NCI-H2081 (cell line): Measurements from ENCODE around the gene PSMC5.

Experiments
- DNase-seq, 2 experiments: peaks; one replicate each; lab custom pipeline; 2025; lab: John Stamatoyannopoulos, UW

PSMC5 gene

GRCh38 chr17:63820963-63821561 lies 6.2 kb upstream of the PSMC5 start:
- DNase-seq, result no peak

DNA sequence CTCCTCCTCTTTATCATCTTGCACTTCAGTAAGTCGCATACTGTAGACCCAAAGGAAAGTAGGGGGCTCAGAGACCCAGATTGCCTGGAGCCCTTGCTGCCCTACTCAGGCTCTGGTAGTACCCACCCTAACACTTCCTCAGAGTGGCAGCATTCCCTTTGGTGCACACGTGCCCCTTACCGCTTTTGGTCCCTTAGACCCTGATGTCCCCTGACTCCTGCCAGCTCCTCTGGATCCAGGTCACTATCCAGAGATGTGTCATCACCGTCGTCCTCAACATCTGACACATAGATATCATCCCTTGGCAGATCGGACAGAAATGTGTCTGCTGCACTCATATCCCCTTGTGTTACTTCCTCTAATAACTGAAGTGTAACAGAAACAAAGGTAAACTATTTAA lies 5.4 kb upstream of the PSMC5 start:
- no peak for DNase-seq

GRCh38 chr17:63822537-63822936 lies 4.7 kb upstream of the PSMC5 start:
- DNase-seq, result no peak

- DNase-seq, result no peak
Observed at GRCh38 chr17:63823659-63824331, 3.4 kb upstream of the PSMC5 start.

GRCh38 chr17:63824362-63824761 lies 2.9 kb upstream of the PSMC5 start:
- no peak for DNase-seq

DNA sequence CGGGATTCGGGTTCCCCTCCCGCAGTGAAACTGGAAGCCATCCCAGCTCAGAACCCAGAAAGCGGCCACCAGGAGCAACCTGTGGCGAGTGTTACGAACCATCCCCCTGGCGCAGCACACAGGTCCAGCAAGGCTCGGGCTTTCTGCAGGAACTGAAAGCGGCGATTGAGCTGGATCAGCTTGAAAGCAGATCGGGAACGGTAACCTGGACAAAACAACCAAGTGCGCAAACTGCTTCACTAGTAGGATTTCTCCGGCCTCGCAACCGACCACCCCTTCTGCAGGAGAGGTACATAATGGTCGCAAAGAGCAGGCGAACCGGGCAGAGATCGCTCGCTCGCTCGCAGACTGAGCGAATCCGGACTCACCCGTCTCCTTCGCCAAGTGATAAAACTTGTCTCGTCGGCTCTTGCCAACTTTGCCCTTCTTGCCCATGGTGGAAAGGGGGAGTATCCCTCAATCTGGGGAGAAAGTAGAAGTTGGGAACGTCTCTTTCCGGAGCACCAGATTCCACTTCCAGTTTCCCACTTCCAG lies 696 bp upstream of the PSMC5 start:
- no peak for DNase-seq

DNA sequence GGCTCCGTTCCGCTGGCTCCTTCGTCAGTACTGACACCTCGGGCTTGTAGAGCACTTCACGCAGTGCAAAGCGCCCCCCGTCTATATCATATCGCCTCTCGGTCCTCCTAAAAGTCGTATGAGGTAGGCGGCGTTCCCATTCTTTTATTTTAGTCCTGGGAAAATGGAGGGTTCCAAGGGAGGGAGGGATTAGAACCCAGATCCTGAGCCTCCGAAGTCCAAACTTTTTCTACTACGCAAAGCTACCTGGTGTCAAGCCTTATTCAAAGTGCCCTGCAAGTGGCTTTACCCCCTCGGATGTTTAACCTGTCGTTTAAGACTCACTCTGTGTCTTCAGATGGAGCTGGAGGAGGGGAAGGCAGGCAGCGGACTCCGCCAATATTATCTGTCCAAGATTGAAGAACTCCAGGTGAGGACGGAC lies 580 bp downstream of the PSMC5 start:
- DNase-seq, result peak in 1 of 2 experiments; percentile 9

DNA sequence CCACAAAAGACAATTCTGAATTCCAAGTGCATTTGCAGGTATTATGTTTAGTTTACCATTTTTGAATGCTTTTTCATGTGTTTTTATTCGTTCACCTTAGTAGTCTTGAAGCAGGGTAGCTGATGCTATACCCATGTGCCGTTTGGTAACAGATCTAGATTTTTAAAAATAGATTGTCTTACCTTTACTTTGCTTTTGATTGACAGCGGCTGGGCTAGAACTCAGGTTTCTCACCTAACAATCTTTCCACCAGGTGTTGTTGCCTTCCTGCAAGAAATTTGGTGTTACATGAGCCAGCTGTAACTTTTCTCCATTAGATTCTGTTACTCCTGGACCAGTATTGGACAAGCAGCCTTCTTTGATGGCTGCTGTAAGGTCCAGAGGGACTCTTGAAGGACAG lies 1.7 kb downstream of the PSMC5 start:
- DNase-seq, result no peak

DNA sequence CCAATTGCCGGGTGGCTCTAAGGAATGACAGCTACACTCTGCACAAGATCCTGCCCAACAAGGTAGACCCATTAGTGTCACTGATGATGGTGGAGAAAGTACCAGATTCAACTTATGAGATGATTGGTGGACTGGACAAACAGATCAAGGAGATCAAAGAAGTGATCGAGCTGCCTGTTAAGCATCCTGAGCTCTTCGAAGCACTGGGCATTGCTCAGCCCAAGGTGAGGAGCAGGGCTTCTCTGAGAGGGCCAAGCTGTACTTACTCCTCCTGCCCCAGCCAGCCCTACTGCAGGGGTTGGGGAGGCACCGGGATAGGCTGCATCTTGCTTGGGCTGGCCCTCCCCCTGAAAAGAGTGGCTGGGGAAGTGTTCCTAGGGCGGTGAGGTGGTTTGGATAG lies 3.0 kb downstream of the PSMC5 start:
- no peak for DNase-seq

DNA sequence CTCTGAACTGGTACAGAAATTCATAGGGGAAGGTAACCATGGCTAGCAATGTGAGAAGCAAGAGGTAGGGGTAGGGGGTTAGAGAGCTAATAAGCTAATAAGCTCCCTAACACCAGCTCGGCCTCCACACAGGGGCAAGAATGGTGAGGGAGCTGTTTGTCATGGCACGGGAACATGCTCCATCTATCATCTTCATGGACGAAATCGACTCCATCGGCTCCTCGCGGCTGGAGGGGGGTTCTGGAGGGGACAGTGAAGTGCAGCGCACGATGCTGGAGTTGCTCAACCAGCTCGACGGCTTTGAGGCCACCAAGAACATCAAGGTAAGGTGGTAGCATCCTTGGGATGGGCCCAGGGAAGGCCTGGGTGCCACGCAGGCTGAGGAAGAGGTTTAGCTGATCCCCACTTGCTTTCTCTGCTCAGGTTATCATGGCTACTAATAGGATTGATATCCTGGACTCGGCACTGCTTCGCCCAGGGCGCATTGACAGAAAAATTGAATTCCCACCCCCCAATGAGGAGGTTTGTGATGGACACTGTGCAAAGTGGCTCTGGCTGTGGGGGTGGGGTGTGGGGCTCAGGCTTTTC lies 3.8 kb downstream of the PSMC5 start:
- no peak for DNase-seq

DNA sequence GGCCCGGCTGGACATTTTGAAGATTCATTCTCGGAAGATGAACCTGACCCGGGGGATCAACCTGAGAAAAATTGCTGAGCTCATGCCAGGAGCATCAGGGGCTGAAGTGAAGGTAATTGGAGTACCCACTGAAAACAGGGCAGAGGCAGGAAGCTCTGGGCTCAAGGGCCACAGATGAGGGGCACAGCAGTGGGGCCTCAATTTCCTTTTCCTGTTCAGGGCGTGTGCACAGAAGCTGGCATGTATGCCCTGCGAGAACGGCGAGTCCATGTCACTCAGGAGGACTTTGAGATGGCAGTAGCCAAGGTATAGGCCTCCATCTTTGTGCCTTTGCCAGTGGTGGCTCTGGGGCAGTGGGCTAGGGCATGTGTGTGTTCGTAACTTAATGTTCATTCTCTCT lies 4.3 kb downstream of the PSMC5 start:
- no peak for DNase-seq

GRCh38 chr17:63832014-63832413 lies 4.8 kb downstream of the PSMC5 start:
- no peak for DNase-seq

DNA sequence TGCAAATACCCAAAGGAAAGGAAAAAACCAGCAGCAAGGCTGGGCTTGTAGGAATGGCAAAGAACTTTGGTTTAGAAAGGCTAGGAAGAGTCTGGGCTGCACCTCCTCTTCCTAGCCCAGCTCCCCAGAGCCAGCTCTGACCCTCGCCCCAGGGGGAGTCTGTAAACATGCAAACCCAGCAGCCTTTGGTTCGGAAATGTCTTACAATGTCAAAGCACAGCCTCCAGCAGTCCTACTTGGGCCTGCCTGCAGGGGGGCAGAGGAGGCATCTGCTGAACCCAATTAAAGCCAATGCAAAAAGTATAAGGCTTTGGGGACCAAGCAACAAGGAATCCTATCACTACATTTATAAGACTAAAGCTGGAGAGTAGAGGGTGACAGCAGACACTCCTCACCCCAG lies 5.2 kb downstream of the PSMC5 start:
- DNase-seq, result no peak

GRCh38 chr17:63833026-63833740 lies 6.0 kb downstream of the PSMC5 start:
- DNase-seq, result no peak

DNA sequence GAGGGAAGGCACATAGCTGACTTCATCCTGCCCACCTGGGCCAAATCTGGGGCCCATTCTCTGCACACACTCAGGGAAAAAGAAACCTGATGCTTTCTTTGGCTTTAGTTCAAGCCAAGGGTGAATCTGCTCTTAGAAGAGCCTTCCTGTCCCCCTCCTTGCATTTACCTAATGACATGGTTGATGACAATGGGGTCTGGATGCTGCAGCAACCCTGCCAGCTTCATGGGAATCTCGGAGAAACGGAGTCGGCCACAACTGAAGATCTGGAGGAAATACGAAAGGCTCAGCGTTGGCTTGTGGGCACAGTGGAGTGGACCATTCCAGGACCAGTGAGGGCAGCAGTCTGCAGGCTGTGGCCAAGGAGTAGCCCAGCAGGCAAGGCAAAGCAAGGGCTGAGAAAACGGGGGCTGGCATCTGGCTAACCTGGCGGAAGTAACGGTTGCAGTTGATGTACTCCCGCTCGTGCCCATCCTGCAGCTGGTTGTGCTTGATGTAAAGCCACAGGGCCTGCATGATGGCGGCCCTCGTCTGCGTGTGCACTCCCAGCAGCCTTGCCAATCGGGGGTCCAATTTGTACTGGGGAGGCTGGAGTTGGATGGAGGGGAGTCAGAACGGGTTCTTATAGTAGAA lies 6.6 kb downstream of the PSMC5 start:
- DNase-seq, result no peak

DNA sequence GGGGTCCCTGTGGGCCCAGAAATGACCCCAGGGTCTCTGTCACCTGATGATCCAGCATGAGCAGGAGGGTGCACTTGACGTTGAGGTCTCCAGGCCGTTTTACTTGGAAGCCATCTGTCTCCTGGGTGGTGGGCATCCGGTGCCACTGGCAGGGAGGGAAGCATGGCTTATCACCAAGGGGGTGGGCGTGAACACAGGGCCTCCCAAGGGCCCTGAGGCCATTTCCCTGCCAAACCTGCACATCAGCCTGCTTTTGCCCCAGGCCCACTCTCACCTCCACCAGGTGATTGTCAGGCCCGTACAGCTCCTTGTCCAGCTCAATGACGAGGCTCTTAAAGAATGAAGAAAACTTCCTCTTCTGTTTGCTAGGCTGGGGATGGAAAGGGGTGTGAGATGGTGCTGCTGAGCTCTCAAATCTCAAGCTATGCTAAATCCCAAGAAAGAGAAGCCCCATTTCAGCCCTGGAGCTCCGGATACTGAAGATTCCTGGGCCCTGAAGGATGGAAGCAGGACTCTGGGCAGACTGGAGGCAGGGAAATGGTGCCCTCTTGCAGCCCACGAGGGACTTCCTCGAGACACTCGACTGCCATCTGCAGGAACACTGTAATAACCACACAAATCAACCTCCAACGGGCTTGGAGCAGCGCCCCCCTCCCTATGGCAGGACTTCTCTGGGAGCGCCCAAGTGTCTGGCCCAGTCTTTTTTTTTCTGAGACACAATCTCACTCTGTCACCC lies 7.4 kb downstream of the PSMC5 start:
- DNase-seq, result peak; percentile 48 to 50

- DNase-seq, result no peak
Observed at GRCh38 chr17:63835167-63835720, 8.0 kb downstream of the PSMC5 start.

DNA sequence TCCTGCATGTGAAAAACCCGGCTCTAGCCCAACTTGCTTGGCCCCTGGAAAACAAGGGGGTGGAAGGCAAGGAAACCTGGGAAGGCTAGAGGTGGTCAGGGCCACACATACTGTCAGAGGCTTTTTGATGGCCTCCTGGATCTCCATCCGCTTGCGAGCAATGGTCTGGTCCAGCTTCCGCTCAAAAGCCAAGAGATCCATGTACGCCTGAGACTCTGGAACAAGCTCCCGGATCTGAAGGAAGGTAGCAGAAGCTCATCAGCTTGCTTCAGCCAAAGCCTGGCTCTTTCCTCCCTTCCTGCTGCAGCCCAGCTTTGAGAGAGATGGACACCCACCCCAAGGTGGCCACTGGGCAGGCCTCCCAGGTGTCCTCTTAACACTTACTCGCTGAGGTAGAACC lies 9.6 kb downstream of the PSMC5 start:
- DNase-seq, result no peak

- peak; percentile 14 to 16 for DNase-seq
Observed at GRCh38 chr17:63837480-63837879, 10.2 kb downstream of the PSMC5 start.

GRCh38 chr17:63837962-63838600 lies 10.8 kb downstream of the PSMC5 start:
- DNase-seq, result no peak
